GM21381 (cell line): Measurements from ENCODE around the gene BTN2A1.

Experiments
- ATAC-seq: cut with Tn5 transposase; IDR thresholded peaks from one replicate; pipeline ENCODE4 v1.9.1; 2021; ENCODE audit warnings: mild to moderate bottlenecking, moderate library complexity; ENCODE audit not compliant: unreplicated experiment

Gene BTN2A1

DNA sequence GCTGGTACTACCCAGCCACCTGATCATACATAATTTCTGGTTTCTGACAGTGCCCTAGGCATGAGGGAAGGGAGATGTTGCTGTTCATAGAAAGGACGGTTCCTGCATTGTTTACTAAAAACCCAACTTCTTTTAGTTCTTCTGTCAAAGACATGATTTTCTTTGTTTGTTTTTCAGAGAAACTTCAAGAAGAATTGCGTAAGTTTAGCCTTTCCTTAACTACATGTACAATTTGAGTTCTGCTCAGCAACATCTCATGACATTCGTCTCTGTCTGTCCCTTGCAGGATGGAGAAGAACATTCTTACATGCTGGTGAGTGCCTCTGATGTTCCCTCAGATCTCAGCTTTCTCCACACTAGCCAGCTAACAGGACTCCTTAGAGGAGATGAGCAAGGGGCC is 8.0 kb downstream of the BTN2A1 start:
- no peak for ATAC-seq

DNA sequence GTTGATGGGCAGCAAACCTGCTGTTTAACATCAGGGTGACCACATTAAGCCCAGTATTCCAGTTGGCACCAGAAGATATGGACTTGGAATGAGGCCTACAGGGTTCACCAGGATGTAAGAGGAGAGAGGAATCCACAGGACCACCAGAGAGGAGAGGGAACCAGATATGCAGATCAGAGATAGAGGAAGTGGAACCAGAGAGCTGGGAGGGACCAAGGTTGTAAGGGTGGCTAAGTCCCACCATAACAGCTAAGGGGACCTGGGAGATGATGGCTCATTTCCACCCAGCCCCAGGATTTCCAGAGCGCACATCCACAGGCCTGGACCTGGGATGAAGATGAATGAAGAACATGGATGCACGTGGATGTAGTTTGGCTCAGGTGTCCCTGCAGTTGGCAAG is 11.1 kb downstream of the BTN2A1 start:
- no peak for ATAC-seq

DNA sequence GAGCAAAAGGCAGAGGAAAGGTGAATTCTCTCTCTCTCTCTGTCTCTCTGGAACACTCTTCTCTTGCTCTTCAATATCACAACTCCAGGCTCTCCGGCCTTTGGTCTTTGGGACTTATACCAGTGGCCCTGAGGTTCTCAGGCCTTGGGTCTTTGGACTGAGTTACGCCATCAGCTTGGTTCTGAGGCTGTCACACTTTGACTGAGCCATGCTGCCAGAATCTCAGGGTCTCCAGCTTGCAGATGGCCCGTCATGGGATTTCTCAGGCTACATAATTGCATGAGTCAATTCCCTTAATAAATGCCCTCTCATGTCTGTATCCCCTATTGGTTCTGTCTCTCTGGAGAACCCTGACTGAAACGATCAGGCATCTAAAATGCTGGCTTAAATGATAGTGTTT is 12.9 kb downstream of the BTN2A1 start:
- ATAC-seq: no peak

DNA sequence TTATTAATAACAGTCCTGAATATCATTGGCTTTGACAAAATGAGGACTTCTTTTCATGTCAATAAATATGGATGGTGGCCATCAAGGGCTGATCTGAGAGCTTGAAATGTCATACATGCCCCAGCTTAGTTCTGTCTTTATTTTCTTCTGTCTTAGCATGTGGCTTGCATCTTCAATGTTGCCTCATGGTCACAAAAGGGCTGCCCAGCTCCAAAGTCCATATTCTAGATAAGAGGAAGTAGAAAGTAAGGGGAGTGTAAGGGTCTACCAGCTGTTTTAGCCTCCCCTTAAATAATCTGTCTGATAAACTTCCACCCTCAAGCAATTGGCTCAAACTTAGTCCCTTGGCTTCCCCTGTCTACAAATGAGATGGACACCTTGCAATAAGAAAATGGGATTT is 14.2 kb downstream of the BTN2A1 start:
- ATAC-seq: no peak

DNA sequence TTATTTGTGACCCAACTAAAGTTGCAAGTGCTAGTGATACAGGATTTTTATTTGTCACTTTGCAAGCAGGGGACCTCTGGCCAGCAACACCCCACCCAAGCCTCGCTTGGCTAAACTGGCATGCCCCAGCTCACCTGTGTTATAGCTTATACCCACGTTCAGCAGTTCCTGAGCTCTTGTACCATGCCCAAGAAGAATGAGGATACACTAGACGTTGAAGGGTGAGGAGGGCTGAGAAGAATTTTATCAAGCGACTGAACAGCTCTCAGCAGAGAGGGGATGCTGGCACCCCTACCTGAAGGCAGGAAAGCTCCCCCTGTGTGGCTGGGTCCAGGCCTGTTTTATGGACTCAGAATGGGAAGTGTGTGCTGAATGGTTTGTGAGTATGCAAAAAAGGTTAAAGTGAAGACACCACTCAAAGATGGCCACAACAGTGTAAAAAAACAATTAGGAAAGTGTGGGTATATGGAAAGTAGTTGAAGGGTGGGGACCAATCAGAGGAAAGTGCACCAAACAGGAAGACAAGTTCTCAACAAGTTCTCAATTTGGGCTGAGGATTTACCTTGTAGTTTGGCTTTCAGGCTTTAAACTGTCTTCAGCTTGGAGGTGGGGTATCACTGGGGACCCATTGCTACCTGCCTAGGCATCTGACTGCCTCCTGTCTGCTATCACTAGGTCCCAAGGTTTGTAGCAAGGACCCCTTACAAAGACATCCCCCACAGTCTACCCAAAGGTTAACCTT is 15.0 kb downstream of the BTN2A1 start:
- no peak for ATAC-seq

DNA sequence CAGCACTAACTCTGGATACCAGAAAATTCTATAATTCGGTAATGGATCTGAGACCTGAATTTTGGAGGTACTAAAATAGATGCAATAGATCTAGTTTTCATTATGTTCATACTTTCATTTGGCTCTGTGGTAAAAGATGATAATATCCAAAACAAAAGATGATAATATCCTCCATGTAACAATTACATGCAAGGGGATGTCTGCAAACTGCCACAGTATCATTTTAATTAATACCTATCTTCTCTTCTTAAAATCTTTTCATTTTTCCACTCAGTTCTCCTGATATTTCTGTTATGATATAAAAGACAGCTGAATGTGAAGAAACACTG is 15.6 kb downstream of the BTN2A1 start:
- ATAC-seq: no peak

DNA sequence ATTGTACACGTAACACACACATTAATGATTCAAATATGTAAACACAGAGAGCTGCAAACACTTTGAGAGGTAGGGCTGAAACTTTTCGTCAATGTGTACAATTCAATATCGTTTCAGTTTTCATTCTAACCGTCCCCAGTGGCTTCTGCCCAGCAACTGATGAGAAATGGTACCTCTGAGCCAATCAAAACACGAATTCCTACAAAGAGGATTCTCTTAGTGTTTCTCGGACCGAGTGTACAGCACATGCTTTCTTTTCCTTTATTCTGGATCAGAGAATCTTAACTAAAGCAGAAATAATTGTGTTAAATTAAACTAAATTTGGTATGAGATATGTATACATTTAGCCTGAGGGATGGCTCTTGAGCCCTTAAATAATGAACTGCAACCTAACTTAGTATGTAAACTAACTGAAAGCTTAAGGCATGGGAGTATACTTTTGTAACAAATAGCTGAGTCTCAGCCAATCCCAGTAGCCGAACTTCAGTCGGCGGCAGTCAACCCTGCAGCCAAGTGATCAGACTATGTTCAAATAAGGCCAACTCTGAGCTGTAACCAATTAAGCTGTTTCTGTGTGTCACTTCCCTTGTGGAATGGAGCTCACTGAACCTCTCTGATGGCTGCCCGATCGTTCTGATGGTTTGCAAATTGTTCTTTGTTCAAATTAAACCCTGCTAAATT is 16.1 kb downstream of the BTN2A1 start:
- peak; percentile 85 for ATAC-seq

DNA sequence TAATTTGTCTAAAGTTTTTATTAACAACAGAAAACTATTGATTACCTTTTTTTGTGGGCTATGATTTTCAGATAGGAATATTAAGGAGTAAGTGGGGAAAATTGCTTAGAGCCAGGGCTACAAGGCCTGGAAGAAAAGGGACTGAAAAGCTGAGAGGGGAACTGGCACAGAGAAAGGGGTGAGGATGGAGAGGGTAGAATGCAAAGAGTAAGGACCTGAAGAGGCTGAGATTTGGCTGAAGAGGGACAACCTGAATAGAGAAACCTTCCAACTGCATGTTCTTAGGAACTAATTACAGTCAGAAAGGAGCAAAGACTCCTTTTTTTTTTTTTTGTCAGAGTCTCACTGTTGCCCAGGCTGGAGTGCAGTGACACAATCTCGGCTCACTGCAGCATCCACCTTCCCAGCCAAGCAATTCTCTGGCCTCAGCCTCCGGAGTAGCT is 16.7 kb downstream of the BTN2A1 start:
- no peak for ATAC-seq

DNA sequence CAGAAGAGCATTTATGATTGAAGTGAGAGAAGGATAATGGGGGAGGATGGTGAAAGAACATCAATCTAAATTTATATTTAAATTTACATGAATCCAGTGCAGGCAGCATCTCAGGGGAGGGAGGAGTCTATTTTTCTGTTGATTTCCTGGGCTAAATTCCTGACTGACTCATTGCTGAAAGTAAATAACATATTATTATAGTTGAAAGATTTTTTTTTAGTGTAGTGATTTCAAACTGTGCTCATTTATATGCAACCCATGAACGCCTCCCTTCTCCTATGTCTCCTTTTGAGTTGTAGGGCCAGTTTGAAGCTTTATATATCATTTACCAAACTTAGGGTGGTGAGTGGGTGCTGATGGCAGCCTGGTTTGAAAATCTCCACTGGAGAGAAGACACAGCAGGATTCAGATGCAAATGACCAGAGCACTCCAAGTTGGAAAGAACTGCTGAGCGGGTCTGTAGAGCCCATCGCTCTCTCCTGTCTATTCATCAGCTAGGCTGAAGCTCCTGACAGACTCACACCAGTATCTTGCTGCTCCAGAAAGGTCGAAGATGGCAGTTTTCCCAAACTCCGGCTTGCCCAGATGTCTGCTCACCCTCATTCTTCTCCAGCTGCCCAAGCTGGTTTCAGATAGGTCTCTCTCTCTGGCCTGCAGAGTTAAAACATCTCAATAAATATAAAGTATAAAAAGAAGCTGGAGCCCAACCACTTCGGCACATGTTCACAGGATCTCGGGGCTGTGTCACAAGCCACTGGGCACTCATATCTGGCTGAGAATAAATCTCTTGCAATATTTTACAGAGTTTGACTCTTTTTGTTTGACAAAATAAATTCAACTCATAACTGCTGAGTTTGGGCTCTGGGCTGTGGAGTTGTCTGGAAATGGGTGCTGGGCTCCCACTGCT is 18.3 kb downstream of the BTN2A1 start:
- ATAC-seq: no peak

DNA sequence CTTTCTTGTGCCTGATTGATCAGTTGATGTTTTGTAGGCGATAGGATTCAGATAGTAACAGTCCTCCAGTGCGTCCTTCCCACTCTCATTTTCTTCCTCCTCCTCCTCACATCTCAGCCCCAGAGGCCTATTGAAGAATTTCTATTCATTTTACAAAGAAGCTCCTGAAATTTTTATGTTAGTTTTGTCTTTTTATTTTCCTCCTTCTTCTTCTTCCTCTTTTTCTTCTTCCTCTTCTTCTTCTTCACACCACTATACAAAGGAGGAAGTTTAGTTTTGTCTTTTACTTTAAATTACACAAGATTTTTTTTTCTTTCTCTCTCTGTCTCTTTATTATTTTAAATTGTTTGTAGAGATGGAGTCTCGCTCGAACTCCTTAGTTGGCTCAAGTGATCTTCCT is 19.1 kb downstream of the BTN2A1 start:
- no peak for ATAC-seq

DNA sequence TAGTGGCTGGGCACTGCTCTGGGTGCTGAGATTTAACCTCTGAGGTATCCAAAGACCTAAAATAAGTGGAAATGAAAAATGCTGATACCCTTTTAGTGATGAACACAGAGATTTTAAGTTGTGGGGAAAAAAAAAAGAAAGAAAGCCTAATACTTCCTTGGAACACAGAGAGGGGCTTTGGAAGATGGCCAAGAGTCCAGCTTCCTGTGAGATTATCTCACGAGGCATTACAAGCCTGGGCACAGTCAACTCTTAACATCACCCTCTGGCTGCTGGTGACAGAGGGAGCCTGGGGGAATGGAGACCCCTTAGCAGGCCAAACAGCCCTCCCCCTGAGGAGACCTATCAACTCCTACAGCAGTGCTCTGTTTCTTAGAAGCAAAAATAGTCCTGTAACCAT is 19.7 kb downstream of the BTN2A1 start:
- no peak for ATAC-seq

DNA sequence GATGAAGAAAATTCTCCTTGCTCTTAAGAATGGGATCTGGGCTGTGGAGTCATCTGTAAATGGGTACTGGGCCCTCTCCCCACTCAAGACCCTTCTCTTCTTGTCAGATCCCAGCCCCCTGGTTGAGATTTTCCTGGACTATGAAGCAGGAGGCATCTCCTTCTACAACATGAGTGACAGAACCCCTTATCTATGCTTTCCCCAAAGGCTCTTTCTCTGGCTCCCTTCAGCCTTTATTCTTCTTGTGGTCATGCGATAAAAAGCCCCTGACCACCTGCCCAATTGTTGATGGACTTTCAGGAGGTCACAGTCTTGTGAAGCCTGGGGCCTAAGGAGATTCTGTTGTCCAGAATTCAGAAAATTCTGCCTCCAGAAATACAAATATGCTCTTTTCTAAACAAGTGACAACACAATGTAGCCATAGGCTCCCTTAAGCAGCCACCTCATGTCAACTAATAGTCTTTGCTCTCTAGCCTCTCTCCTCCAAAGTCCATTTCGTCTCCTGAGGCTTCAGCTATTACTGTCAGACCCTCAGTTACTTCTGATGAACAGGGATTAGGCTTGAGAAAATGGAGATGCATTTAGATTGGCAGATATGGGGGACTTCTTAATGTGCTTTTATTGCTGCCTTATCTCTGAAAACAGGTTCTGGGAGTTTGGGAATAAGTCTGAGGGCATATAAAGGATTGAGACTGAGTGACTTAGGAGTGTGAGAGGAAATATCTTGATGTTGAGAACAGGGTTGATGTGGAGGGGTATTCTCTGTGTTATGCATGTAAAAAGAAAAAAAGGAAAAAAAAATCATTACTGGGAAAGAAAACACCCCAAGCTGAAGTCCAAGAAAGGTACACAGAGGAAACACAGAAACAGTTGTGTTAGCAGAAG is 20.6 kb downstream of the BTN2A1 start:
- no peak for ATAC-seq

DNA sequence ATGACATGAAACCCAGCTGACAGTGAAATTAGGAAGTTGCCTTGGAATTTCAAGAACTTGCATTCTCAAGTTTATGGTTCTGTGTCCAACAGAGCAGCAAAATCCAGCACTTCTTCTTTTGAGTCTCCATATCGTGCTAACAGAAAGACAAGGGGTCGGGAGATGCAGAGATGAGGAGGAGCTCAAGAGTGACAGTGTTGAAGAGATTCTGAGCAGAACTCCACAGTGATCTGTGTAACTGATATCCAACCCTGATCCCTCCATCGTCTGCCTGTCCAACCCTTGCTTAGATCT is 21.2 kb downstream of the BTN2A1 start:
- ATAC-seq: no peak

DNA sequence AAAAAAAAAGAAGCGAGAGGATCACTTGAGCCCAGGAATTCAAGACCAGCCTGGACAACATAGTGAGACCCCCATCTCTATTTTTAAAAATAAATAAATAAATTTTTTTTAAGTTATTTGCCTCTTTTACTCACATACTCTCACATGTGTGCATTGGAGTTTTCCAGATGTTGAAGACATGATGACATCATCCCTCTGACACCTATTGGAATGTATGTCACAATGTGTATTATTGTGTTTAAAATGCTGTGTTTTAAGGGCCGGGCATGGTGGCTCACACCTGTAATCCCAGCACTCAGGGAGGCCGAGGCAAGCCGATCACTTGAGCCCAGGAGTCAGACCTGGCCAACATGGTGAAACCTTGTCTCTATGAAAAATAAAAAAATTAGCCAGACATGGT is 24.6 kb downstream of the BTN2A1 start:
- ATAC-seq: no peak

DNA sequence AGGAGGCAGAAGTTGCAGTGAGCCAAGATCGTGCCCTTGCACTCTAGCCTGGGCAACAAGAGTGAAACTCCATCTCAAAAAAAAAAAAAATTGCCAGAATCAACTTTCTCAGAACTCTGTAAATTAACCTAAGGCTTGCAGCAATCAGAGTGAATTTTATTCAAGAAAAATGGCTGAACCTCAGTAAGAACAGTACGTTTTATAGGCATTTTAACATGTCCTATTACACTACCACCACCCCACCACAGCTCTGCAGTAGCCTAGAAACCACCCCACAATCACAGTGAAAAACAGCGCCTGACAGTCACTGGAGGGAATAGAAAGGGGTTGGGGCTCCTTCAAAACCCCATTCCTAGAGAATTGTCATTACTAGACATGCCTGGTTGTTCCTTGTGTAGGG is 26.0 kb downstream of the BTN2A1 start:
- ATAC-seq: no peak

DNA sequence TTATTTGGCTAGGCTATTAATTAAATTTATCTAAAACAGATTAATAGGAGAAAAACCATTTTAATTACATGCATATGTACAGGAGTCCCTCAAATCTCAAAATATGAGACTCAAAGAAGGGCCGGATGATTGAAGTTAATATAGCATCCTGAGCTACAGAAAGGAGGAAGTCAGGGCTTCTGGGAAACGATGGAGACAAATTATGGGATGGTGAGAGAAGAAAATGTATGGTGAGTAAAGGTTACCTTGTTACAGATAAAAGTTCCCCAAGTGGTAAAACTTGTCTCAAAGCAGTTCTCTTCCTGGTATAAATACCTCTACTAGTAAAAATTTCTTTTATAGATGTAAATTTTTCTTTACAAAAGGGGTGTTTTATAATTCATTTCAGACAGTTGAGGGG is 26.4 kb downstream of the BTN2A1 start:
- ATAC-seq: no peak

DNA sequence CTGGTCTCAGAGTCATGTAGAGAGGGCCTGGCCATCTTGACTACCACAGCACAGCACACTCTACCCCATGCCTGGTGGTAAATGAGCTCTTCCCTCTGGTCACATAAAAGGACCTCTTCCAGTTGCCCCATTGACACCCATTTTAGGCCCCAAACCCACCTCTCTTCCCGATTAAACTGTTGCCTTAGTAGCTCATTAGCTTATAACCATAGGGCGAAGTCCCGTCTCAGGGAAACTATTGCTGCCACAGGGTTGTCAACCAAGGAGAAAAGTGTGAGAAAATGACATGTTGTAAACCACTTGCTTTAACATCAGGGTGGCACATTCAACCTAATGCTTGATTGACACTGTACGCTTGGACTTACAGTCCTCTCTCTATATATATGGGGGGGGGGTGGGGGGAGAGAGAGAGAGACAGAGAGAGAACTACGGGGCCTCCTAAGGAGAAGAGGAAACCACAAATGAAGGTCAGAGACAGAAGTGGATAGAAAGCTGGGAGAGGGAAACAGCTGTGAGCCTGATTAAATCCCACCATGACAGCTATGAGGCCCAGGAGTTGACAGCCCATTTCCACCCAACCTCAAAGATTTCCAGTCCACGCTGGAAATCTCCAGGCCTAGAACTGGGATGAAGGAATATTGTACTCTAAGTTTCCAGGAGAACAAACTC is 27.5 kb downstream of the BTN2A1 start:
- ATAC-seq: no peak

DNA sequence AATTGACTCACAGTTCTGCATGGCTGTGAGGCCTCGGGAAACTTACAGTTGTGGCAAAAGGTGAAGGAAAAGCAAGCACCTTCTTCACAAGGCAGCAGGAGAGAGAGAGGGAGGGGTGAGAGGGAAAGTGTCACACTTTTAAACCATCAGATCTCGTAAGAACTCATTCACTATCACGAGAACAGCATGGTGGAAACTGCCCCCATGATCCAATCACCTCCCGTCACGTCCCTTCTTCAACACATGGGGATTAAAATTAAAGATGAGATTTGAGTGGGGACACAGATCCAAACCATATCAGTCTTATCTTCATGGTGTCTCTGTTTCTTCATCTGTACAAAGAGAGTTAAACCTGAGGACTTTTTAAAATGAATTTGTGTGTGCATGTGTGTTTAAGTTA is 28.6 kb downstream of the BTN2A1 start:
- no peak for ATAC-seq

DNA sequence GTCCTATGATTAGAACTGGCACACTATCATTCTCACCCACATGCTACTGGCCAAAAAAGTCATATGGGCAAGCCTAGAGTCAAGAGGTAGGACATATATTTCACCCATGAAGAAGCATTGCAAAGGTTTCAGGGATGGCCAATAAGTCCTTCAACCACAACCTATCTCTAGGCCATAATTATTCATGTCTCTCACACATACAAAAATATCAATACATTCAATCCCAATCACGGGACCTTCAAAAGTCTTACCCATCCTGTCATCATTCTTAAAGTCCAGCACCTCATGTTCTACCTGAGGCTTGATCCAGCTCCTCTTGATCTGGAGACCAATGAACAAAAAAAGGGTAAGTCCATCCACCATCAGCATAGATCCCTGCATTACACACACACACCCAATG is 29.7 kb downstream of the BTN2A1 start:
- no peak for ATAC-seq
